K562 (cell line): Measurements from ENCODE around the gene PCAT6. TPM values are rescaled to one million over a fixed set of nuclear protein-coding genes. Genes with fewer than 3 reads are reported as not detected.

Source experiments
- BRD9 ChIP-seq: fragments of 450-650 bp; IDR thresholded peaks from 2 replicates; pipeline ENCODE4 v1.6.1; 2018; ENCODE audit warnings: low read depth; ENCODE audit not compliant: partially characterized antibody
- CBFA2T2 ChIP-seq: fragments of 450-650 bp; conservative IDR thresholded peaks from 2 replicates; pipeline ENCODE4 v1.6.1; 2017; ENCODE audit warnings: mild to moderate bottlenecking
- DDX20 ChIP-seq: fragments of 450-650 bp; IDR thresholded peaks from 2 replicates; pipeline ENCODE4 v1.6.1; 2016; ENCODE audit warnings: missing genetic modification characterization, low read depth, mild to moderate bottlenecking, missing compliant biosample characterization, moderate library complexity
- GTF2F1 ChIP-seq: IDR thresholded peaks from 2 replicates; pipeline ENCODE4 v1.6.1; 2011; ENCODE audit warnings: low read depth, low read length, improper control_type of control experiment
- HIVEP1 ChIP-seq: fragments of 250-450 bp; sonication (Bioruptor Pico); IDR thresholded peaks from 2 replicates; pipeline ENCODE4 v1.4.0; 2020; ENCODE audit warnings: mild to moderate bottlenecking
- MTA1 ChIP-seq: fragments of 450-650 bp; IDR thresholded peaks from 2 replicates; pipeline ENCODE4 v1.6.1; 2017; ENCODE audit warnings: borderline replicate concordance
- SAP30 ChIP-seq: fragments of 200-600 bp; sonication (generic); IDR thresholded peaks from 2 replicates; pipeline ENCODE4 v1.6.1; 2012; ENCODE audit warnings: borderline replicate concordance, low read depth, mild to moderate bottlenecking, moderate library complexity, low read length, control low read depth, inconsistent platforms; ENCODE audit not compliant: insufficient read depth, poor library complexity, severe bottlenecking
- ZBTB7A ChIP-seq: IDR thresholded peaks from 2 replicates; pipeline ENCODE4 v1.6.1; 2011; ENCODE audit warnings: low read depth, mild to moderate bottlenecking, low read length, moderate library complexity, borderline replicate concordance; ENCODE audit not compliant: control insufficient read depth
- ZFX ChIP-seq: sonication (generic); formaldehyde crosslinking; IDR thresholded peaks from 2 replicates; pipeline ENCODE4 v1.8.0; 2022; ENCODE audit warnings: mild to moderate bottlenecking, missing genetic modification reagents, moderate library complexity
- ZNF212 ChIP-seq: fragments of 450-650 bp; formaldehyde crosslinking; IDR thresholded peaks from 2 replicates; pipeline ENCODE4 v1.4.0; 2020; ENCODE audit warnings: mild to moderate bottlenecking
- ZNF384 ChIP-seq: IDR thresholded peaks from 2 replicates; pipeline ENCODE4 v1.6.1; 2012; ENCODE audit warnings: low read depth, low read length, improper control_type of control experiment
- ZNF830 ChIP-seq: fragments of 250-450 bp; sonication (Bioruptor Pico); IDR thresholded peaks from 2 replicates; pipeline ENCODE4 v1.5.0; 2021; ENCODE audit warnings: mild to moderate bottlenecking
- polyA plus RNA-seq, 8 experiments: library from polyadenylated mRNA; depleted of rRNA in 4 of 8; stranded (reverse) in 5 of 8; unstranded in 3 of 8; fragments of >200 nt; fragmentation: Nextera tagmentation in 2 of 8; fragmentation: Illumina TruSeq in 1 of 8; extraction: Ambion mirVana in 2 of 8; extraction: Trizol in 1 of 8; gene quantifications; 2 replicates each; pipeline versions ENCODE4 v1.2.1 to v1.2.3, GENCODE V29; 2011 to 2014; ENCODE audit warnings: inconsistent platforms in 1 of 8, missing spikeins in 1 of 8
- total RNA-seq, 7 experiments: library from RNA; depleted of rRNA in 6 of 7; stranded (reverse); fragments of >200 nt in 6 of 7; fragmentation: Illumina TruSeq in 2 of 7; extraction: Trizol in 2 of 7; gene quantifications; 2 replicates each; pipeline versions ENCODE4 v1.2.1 to v1.2.3, GENCODE V29; 2011 to 2021; ENCODE audit warnings: low replicate concordance in 1 of 7
- TF ChIP-seq, protein P1 (sequence below): fragments of 450-650 bp; IDR thresholded peaks from 2 replicates; pipeline ENCODE4 v1.6.1; 2016; ENCODE audit warnings: low read depth
- TF ChIP-seq, protein P2 (sequence below), 2 experiments: IDR thresholded peaks; 2 replicates each; pipeline ENCODE4 v1.6.1; 2011; ENCODE audit warnings: borderline replicate concordance in 1 of 2, control low read depth in 1 of 2, low read depth in 1 of 2, low read length in 1 of 2, mild to moderate bottlenecking in 1 of 2, mixed read lengths in 1 of 2, moderate library complexity in 1 of 2; ENCODE audit not compliant: insufficient read depth in 1 of 2, insufficient read length in 1 of 2, poor library complexity in 1 of 2, severe bottlenecking in 1 of 2; ENCODE audit errors: extremely low read depth in 1 of 2
- TF ChIP-seq, protein P3 (sequence below): fragments of 450-650 bp; IDR thresholded peaks from one replicate; pipeline ENCODE4 v1.6.1; 2018; ENCODE audit warnings: mild to moderate bottlenecking, moderate library complexity; ENCODE audit not compliant: partially characterized antibody

Gene PCAT6
- total and polyA plus RNA-seq, 9 of the 15 experiments (the other 6 are each of a cell fraction or from before 2014, with no cell fraction given), result 0.25 to 2.4 (median 0.54) TPM; not detected in 1

DNA sequence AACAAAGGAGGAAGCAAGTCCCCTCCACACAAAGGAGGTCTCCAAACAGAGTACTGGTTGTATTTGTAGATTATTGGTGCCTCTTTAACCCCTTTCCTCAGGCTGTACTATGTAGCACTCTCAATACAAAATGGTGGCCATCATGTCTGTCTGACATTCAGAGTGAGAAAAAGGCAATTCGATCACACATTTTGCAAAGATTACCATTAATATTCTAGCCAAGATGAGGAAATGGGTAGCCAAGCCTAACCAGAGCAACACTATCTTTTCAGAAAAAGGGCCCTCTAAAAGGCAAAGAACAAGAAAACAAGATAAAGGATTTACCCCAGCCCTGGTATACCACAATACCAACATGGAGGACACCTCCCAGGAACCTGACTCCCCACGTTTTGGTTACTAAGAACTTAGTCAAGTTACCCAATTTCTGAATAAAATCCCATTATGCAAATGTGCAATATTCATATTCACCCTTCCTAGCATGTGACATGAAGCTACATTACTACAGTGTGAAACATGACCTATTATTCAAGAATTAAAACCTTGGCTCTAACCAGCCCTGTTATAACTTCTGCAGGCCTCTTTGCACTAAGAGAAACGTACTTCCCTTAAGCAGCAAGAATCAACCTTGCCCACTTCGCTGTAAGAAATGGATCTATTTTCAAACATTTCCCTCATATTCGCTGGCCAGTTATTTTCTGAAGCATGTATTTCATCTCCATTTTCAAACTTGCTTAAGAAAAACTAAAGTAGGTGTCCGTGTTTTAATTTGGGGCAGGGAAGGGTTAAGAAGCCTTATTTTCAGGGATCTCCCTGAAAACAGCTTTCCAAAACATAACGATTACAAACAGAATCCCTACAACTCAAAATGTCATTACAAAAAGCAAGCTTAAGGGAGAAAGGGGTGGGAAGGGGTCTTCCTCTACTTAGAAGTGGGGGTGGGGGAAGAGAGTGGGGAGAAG, 4.6 kb upstream of the PCAT6 start (continued):
- TF ChIP-seq HIVEP1 (CRISPR knock-in tag) (0 out of 2 replicates have a peak, but pooled peaks have one; percentile 67), DDX20 (tag) (0 out of 2 replicates have a peak, but pooled peaks have one; percentile 49), ZBTB7A (no peak; the same call in 1 of the 2 replicates), ZNF384 (no peak), CBFA2T2 (no peak), GTF2F1 (no peak), MTA1 (no peak), BRD9 (peak; percentile 89), ZNF212 (CRISPR knock-in tag) (peak; percentile 41; the same call in 1 of the 2 replicates), ZNF830 (0 out of 2 replicates have a peak, but pooled peaks have one; percentile 32), ZFX (no peak), SAP30 (no peak)
- TF ChIP-seq, protein P1, sequence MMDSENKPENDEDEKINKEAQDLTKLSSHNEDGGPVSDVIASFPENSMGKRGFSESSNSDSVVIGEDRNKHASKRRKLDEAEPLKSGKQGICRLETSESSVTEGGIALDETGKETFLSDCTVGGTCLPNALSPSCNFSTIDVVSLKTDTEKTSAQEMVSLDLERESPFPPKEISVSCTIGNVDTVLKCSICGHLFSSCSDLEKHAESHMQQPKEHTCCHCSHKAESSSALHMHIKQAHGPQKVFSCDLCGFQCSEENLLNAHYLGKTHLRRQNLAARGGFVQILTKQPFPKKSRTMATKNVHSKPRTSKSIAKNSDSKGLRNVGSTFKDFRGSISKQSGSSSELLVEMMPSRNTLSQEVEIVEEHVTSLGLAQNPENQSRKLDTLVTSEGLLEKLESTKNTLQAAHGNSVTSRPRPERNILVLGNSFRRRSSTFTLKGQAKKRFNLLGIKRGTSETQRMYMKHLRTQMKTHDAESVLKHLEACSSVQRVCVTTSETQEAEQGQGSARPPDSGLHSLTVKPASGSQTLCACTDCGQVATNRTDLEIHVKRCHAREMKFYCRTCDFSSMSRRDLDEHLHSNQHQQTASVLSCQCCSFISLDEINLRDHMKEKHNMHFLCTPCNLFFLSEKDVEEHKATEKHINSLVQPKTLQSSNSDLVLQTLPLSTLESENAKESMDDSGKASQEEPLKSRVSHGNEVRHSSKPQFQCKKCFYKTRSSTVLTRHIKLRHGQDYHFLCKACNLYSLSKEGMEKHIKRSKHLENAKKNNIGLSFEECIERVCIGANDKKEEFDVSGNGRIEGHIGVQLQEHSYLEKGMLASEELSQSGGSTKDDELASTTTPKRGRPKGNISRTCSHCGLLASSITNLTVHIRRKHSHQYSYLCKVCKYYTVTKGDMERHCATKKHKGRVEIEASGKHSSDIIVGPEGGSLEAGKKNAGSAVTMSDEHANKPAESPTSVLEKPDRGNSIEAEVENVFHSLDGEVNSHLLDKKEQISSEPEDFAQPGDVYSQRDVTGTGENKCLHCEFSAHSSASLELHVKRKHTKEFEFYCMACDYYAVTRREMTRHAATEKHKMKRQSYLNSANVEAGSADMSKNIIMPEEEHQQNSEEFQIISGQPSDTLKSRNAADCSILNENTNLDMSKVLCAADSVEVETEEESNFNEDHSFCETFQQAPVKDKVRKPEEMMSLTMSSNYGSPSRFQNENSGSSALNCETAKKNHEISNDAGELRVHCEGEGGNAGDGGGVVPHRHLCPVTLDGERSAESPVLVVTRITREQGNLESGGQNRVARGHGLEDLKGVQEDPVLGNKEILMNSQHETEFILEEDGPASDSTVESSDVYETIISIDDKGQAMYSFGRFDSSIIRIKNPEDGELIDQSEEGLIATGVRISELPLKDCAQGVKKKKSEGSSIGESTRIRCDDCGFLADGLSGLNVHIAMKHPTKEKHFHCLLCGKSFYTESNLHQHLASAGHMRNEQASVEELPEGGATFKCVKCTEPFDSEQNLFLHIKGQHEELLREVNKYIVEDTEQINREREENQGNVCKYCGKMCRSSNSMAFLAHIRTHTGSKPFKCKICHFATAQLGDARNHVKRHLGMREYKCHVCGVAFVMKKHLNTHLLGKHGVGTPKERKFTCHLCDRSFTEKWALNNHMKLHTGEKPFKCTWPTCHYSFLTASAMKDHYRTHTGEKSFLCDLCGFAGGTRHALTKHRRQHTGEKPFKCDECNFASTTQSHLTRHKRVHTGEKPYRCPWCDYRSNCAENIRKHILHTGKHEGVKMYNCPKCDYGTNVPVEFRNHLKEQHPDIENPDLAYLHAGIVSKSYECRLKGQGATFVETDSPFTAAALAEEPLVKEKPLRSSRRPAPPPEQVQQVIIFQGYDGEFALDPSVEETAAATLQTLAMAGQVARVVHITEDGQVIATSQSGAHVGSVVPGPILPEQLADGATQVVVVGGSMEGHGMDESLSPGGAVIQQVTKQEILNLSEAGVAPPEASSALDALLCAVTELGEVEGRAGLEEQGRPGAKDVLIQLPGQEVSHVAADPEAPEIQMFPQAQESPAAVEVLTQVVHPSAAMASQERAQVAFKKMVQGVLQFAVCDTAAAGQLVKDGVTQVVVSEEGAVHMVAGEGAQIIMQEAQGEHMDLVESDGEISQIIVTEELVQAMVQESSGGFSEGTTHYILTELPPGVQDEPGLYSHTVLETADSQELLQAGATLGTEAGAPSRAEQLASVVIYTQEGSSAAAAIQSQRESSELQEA, result no peak
- TF ChIP-seq, protein P2, sequence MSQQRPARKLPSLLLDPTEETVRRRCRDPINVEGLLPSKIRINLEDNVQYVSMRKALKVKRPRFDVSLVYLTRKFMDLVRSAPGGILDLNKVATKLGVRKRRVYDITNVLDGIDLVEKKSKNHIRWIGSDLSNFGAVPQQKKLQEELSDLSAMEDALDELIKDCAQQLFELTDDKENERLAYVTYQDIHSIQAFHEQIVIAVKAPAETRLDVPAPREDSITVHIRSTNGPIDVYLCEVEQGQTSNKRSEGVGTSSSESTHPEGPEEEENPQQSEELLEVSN (IDR thresholded peaks at IDR 0.05; ENCODE audit: borderline replicate concordance in 1 of 2, extremely low read depth in 1 of 2, insufficient read depth in 1 of 2, insufficient read length in 1 of 2, low read depth in 1 of 2, low read length in 1 of 2, poor library complexity in 1 of 2, severe bottlenecking in 1 of 2), result no peak
- TF ChIP-seq, protein P3, sequence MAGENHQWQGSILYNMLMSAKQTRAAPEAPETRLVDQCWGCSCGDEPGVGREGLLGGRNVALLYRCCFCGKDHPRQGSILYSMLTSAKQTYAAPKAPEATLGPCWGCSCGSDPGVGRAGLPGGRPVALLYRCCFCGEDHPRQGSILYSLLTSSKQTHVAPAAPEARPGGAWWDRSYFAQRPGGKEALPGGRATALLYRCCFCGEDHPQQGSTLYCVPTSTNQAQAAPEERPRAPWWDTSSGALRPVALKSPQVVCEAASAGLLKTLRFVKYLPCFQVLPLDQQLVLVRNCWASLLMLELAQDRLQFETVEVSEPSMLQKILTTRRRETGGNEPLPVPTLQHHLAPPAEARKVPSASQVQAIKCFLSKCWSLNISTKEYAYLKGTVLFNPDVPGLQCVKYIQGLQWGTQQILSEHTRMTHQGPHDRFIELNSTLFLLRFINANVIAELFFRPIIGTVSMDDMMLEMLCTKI, result no peak
